A549 (cell line): ENCODE results near the gene DLGAP1. TPM values are rescaled to one million over a fixed set of nuclear protein-coding genes. Genes with fewer than 3 reads are reported as not detected.

ENCODE experiments used
- ATAC-seq, 2 experiments: fragments of 200-7000 bp in 1 of 2; fragments of >200 bp in 1 of 2; cut with Nextera tagmentation in 1 of 2; cut with Tn5 transposase in 1 of 2; 3 replicates each; pipeline versions ENCODE4 v1.8.0 to v1.9.1; 2018 to 2020; ENCODE audit warnings: mild to moderate bottlenecking in 1 of 2, moderate library complexity in 1 of 2
- CTCF ChIA-PET: fragments of 300-600 bp; sonication (Branson Sonifier 250); formaldehyde crosslinking; extraction: SDS; loops from one replicate; lab custom pipeline; 2021; ENCODE audit warnings: antibody characterized with exemption, inconsistent platforms; lab: Yijun Ruan, JAX
- POLR2A ChIA-PET: fragments of 350-600 bp; formaldehyde crosslinking; extraction: SDS; loops from one replicate; lab custom pipeline; 2021; ENCODE audit warnings: antibody characterized with exemption, inconsistent platforms; lab: Yijun Ruan, JAX
- DNase-seq, 2 experiments: peaks; one replicate each; pipeline versions ENCODE4 v3.0.0 to v3.0.0-alpha.2; 2011 to 2016; ENCODE audit warnings: low read depth in 1 of 2, low spot score in 1 of 2
- FAIRE-seq: peaks from 2 replicates; lab custom pipeline; 2011; peaks lifted over from hg19 to GRCh38; lab: Jason Lieb, UNC
- H3K27ac ChIP-seq, 2 experiments: fragments of >200 bp; sonication (Bioruptor Twin); formaldehyde crosslinking; 3 replicates each; pipeline ENCODE4 v1.5.1; 2016 to 2017
- H3K4me1 ChIP-seq: fragments of >200 bp; sonication (Bioruptor Twin); formaldehyde crosslinking; 3 replicates; pipeline ENCODE4 v1.6.1; 2016
- H3K4me2 ChIP-seq: fragments of >200 bp; sonication (Bioruptor Twin); formaldehyde crosslinking; 3 replicates; pipeline ENCODE4 v1.6.1; 2016
- H3K4me3 ChIP-seq: fragments of >200 bp; sonication (Bioruptor Twin); formaldehyde crosslinking; 3 replicates; pipeline ENCODE4 v1.5.1; 2016
- H3K9me3 ChIP-seq: fragments of >200 bp; sonication (Bioruptor Twin); formaldehyde crosslinking; 3 replicates; pipeline ENCODE4 v1.6.1; 2016
- CBX8 ChIP-seq: fragments of 200-600 bp; sonication (generic); IDR thresholded peaks from 2 replicates; pipeline ENCODE4 v1.6.1; 2016
- CEBPB ChIP-seq, 2 experiments: fragments of >200 bp in 1 of 2; sonication (Bioruptor Twin) in 1 of 2; formaldehyde crosslinking in 1 of 2; IDR thresholded peaks; 2 replicates each; pipeline ENCODE4 v1.6.1; 2012 to 2016
- CHD2 ChIP-seq: fragments of 150-350 bp; IDR thresholded peaks from 2 replicates; pipeline ENCODE4 v1.6.1; 2014; ENCODE audit warnings: low read length; ENCODE audit not compliant: partially characterized antibody
- EP300 ChIP-seq, 2 experiments: fragments of >200 bp; sonication (Bioruptor Twin); formaldehyde crosslinking; IDR thresholded peaks; 2 replicates in 1 of 2; 3 replicates in 1 of 2; pipeline ENCODE4 v1.6.1; 2016 to 2017
- FOSB ChIP-seq: fragments of 250-450 bp; sonication (Bioruptor Pico); IDR thresholded peaks from 2 replicates; pipeline ENCODE4 v1.5.0; 2020; ENCODE audit warnings: mild to moderate bottlenecking, moderate library complexity
- FOXS1 ChIP-seq: fragments of 250-450 bp; sonication (Bioruptor Pico); IDR thresholded peaks from 2 replicates; pipeline ENCODE4 v1.5.0; 2020; ENCODE audit warnings: mild to moderate bottlenecking, moderate library complexity
- GATA3 ChIP-seq: IDR thresholded peaks from 2 replicates; pipeline ENCODE4 v1.6.1; 2012; ENCODE audit warnings: borderline replicate concordance
- HDAC2 ChIP-seq: fragments of 200-600 bp; sonication (generic); IDR thresholded peaks from 2 replicates; pipeline ENCODE4 v1.6.1; 2016
- HEYL ChIP-seq: fragments of 250-450 bp; sonication (Bioruptor Pico); IDR thresholded peaks from 2 replicates; pipeline ENCODE4 v1.8.0; 2021; ENCODE audit warnings: mild to moderate bottlenecking, moderate library complexity
- JUN ChIP-seq, 2 experiments: fragments of >200 bp; sonication (Bioruptor Twin); formaldehyde crosslinking; IDR thresholded peaks; 2 replicates in 1 of 2; 3 replicates in 1 of 2; pipeline ENCODE4 v1.6.1; 2016 to 2017
- POLR2A ChIP-seq: IDR thresholded peaks from 2 replicates; pipeline ENCODE4 v1.6.1; 2012; ENCODE audit warnings: mild to moderate bottlenecking, low read length
- RAD21 ChIP-seq, 2 experiments: fragments of >200 bp in 1 of 2; sonication (Bioruptor Twin) in 1 of 2; formaldehyde crosslinking in 1 of 2; IDR thresholded peaks in 1 of 2; conservative IDR thresholded peaks in 1 of 2; 2 replicates in 1 of 2; 3 replicates in 1 of 2; pipeline ENCODE4 v1.6.1; 2012 to 2018; ENCODE audit warnings: inconsistent platforms in 1 of 2
- RNF2 ChIP-seq: fragments of 200-600 bp; sonication (generic); IDR thresholded peaks from 2 replicates; pipeline ENCODE4 v1.6.1; 2016; ENCODE audit warnings: low read depth, mild to moderate bottlenecking, antibody characterized with exemption, moderate library complexity, borderline replicate concordance
- SREBF2 ChIP-seq: fragments of 450-650 bp; IDR thresholded peaks from 2 replicates; pipeline ENCODE4 v1.6.1; 2014; ENCODE audit warnings: mild to moderate bottlenecking, moderate library complexity
- TP53 ChIP-seq: fragments of 250-450 bp; sonication (Bioruptor Pico); IDR thresholded peaks from 2 replicates; pipeline ENCODE4 v1.5.0; 2021; ENCODE audit warnings: mild to moderate bottlenecking, moderate library complexity
- WGBS: methylation state at CpG from one replicate; pipeline ENCODE4 v1.1.6; 2017; ENCODE audit errors: missing lambda C conversion rate; 5-methylcytosine and 5-hydroxymethylcytosine counted together
- polyA plus RNA-seq, 4 experiments: library from polyadenylated mRNA; depleted of rRNA in 3 of 4; stranded (reverse); fragments of >200 nt; fragmentation: RNase III in 1 of 4; extraction: RNeasy Plus Mini Kit Qiagen cat#74134 plus additional on column Dnase treatment in 1 of 4; gene quantifications; 2 replicates in 3 of 4; 3 replicates in 1 of 4; pipeline ENCODE4 v1.2.3, GENCODE V29; 2011 to 2017
- TF ChIP-seq, protein P1 (sequence below): IDR thresholded peaks from 2 replicates; pipeline ENCODE4 v1.6.1; 2012
- TF ChIP-seq, protein P2 (sequence below): fragments of 200-600 bp; sonication (generic); IDR thresholded peaks from 2 replicates; pipeline ENCODE4 v1.6.1; 2016; ENCODE audit warnings: antibody characterized with exemption, mild to moderate bottlenecking, moderate library complexity
- TF ChIP-seq, protein P3 (sequence below): fragments of 450-650 bp; IDR thresholded peaks from 2 replicates; pipeline ENCODE4 v1.6.1; 2014; ENCODE audit warnings: antibody characterized with exemption
- TF ChIP-seq, protein P4 (sequence below): fragments of 250-450 bp; sonication (Bioruptor Pico); IDR thresholded peaks from 2 replicates; pipeline ENCODE4 v1.5.0; 2021; ENCODE audit warnings: mild to moderate bottlenecking, moderate library complexity, borderline replicate concordance

DLGAP1 gene
- polyA plus RNA-seq, 2 of the 4 experiments (the other 2 are of a cell fraction): 0.04 to 0.12 TPM

DNA sequence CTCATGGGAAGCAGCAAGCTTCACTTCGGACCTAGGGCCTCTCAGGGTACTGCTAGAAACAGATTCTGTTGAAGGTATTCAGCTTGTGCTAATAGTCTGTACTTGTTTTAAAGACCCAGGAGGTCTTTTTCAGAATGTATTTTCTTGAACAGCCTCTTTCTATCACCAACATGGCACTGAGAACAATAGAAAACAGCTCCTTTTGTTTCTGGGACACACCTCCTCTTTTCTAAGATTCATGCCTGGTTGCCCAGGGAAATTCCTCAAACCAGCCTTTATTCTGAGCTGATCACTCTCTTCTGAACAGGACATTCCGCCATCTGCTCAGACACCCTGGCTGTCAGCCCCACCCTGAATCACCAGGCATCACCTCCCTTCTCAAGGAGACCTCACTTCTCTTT, 615.5 kb downstream of the DLGAP1 start:
- Histone ChIP-seq H3K4me3 (no peak overlapping the region), H3K9me3 (no peaks in the 10 kb centered on the region), H3K27ac (no peak overlapping the region), H3K4me1 (no peaks in the 10 kb centered on the region), H3K4me2 (no peak overlapping the region)
- no peak for FAIRE-seq
- ATAC-seq: no peak
- TF ChIP-seq JUN (IDR thresholded peaks at IDR 0.05): no peak
- no peak for TF ChIP-seq RNF2
- TF ChIP-seq FOSB (CRISPR knock-in tag): no peak
- no peak for TF ChIP-seq SREBF2
- no peak for TF ChIP-seq RAD21 (conservative IDR thresholded peaks at IDR 0.05 in 1 of 2, IDR thresholded peaks at IDR 0.05 in 1 of 2)
- DNase-seq: no peak
- POLR2A ChIA-PET: no interaction called here
- 97% methylated on average over 2 of the region's 2 CpGs for WGBS
- CTCF ChIA-PET: no interaction called here

DNA sequence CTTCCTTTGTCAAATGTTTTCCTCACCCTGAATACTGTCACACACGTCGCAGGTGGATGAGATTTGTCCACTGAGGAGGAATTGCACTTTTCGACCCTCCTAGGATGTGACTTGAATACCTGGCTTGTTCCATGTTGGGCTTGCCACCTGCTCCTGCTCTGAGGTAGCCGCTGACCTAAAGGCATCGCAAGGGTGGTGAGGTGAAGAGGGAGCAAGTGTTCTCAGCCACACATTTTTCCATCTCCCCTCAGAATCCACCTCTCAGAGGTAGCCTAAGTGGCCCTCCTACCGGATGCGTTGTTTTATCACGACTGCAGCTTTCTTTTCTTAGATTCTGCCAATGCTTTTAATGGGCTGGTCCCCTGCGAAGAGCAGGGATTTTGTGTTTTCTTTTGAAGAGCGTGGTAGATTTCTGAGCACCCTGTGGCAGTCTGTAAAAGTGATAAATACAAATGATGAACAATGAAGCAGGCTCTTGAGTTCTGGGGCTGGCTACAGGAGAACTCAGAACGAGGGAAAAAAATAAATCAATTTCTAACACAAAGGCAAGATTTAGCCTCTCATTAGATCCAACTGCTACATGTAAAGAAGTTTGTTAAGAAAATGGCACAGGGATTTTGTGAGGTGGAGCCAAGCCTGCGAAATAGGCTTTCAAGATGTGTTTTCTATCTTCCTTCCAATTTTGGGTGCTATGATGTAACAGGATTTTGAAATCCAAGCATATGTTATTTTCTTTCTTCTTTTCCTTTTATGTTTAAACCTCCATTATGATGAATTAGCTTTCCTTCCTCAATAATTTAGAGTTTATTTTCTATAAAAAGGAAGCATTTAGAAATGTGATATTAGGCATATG, 618.4 kb downstream of the DLGAP1 start:
- FAIRE-seq: no peak
- 79% methylated on average over 12 of the region's 12 CpGs for WGBS
- POLR2A ChIA-PET: no interaction called here
- ATAC-seq: no peak
- TF ChIP-seq SREBF2 (no peak), EP300 (IDR thresholded peaks at IDR 0.05) (no peak), HEYL (CRISPR knock-in tag) (no peak), TP53 (CRISPR knock-in tag) (no peak), CHD2 (no peak), GATA3 (no peak), FOXS1 (CRISPR knock-in tag) (no peak), POLR2A (no peak), CBX8 (no peak), RAD21 (conservative IDR thresholded peaks at IDR 0.05 in 1 of 2, IDR thresholded peaks at IDR 0.05 in 1 of 2) (no peak), HDAC2 (no peak), CEBPB (IDR thresholded peaks at IDR 0.05) (no peak)
- TF ChIP-seq, protein P1, sequence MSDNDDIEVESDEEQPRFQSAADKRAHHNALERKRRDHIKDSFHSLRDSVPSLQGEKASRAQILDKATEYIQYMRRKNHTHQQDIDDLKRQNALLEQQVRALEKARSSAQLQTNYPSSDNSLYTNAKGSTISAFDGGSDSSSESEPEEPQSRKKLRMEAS: no peak
- TF ChIP-seq, protein P2, sequence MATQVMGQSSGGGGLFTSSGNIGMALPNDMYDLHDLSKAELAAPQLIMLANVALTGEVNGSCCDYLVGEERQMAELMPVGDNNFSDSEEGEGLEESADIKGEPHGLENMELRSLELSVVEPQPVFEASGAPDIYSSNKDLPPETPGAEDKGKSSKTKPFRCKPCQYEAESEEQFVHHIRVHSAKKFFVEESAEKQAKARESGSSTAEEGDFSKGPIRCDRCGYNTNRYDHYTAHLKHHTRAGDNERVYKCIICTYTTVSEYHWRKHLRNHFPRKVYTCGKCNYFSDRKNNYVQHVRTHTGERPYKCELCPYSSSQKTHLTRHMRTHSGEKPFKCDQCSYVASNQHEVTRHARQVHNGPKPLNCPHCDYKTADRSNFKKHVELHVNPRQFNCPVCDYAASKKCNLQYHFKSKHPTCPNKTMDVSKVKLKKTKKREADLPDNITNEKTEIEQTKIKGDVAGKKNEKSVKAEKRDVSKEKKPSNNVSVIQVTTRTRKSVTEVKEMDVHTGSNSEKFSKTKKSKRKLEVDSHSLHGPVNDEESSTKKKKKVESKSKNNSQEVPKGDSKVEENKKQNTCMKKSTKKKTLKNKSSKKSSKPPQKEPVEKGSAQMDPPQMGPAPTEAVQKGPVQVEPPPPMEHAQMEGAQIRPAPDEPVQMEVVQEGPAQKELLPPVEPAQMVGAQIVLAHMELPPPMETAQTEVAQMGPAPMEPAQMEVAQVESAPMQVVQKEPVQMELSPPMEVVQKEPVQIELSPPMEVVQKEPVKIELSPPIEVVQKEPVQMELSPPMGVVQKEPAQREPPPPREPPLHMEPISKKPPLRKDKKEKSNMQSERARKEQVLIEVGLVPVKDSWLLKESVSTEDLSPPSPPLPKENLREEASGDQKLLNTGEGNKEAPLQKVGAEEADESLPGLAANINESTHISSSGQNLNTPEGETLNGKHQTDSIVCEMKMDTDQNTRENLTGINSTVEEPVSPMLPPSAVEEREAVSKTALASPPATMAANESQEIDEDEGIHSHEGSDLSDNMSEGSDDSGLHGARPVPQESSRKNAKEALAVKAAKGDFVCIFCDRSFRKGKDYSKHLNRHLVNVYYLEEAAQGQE: no peak
- TF ChIP-seq, protein P3, sequence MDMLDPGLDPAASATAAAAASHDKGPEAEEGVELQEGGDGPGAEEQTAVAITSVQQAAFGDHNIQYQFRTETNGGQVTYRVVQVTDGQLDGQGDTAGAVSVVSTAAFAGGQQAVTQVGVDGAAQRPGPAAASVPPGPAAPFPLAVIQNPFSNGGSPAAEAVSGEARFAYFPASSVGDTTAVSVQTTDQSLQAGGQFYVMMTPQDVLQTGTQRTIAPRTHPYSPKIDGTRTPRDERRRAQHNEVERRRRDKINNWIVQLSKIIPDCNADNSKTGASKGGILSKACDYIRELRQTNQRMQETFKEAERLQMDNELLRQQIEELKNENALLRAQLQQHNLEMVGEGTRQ: no peak
- TF ChIP-seq, protein P4, sequence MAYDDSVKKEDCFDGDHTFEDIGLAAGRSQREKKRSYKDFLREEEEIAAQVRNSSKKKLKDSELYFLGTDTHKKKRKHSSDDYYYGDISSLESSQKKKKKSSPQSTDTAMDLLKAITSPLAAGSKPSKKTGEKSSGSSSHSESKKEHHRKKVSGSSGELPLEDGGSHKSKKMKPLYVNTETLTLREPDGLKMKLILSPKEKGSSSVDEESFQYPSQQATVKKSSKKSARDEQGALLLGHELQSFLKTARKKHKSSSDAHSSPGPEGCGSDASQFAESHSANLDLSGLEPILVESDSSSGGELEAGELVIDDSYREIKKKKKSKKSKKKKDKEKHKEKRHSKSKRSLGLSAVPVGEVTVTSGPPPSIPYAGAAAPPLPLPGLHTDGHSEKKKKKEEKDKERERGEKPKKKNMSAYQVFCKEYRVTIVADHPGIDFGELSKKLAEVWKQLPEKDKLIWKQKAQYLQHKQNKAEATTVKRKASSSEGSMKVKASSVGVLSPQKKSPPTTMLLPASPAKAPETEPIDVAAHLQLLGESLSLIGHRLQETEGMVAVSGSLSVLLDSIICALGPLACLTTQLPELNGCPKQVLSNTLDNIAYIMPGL (CRISPR knock-in tag): no peak
- TF ChIP-seq, all 56 proteins: peak for 0
- Histone ChIP-seq H3K4me1 (no peaks in the 10 kb centered on the region), H3K9me3 (no peaks in the 10 kb centered on the region), H3K27ac (peak overlapping the region in 1 of 2 experiments; percentile 41; a peak in 1 of 6 replicates), H3K4me3 (no peak overlapping the region), H3K4me2 (no peak overlapping the region)
- CTCF ChIA-PET: no interaction called here
- DNase-seq: no peak
